Adipose tissue (tissue), 3 donors: ENCODE data around the gene LHFPL5. TPM values are rescaled to one million over a fixed set of nuclear protein-coding genes. Genes with fewer than 3 reads are reported as not detected.

Source experiments
- H3K27ac ChIP-seq: one replicate; pipeline ENCODE4 v1.5.1; 2013; ENCODE audit warnings: low read depth, low read length
- WGBS, 3 donors: extraction: QIAGEN DNeasy Blood & Tissue Kit; methylation state at CpG; one replicate each; pipeline ENCODE4 v1.1.7; 2013; 5-methylcytosine and 5-hydroxymethylcytosine counted together
- polyA plus RNA-seq, 3 donors: library from polyadenylated mRNA; stranded (reverse); fragments of 200-250 nt; gene quantifications; one replicate each; pipeline ENCODE4 v1.2.3, GENCODE V29; 2013
- donor health status: healthy with polysubstance abuse.
- donor health status: Bipolar disorder and iron deficiency.
- donor health status: healthy.

The LHFPL5 gene
- 1 to 10 TPM in 1 of 3 donors, not detected in 2; 1.1 TPM for polyA plus RNA-seq

- WGBS, 3 donors: 12 to 15% (median 14%) methylated on average over 28 to 40 of the region's 40 CpGs
- H3K27ac ChIP-seq: no peak within 1 kb of the TSS
Observed at GRCh38 chr6:35804996-35805736, at the start of gene LHFPL5. TSS of gene LHFPL5 (plus strand) at chr6:35805352. CDS start at chr6:35805671, 319 bp downstream.

GRCh38 chr6:35757456-35758123 is 47.6 kb upstream of the LHFPL5 start:
- 45 to 58% (median 48%) methylated on average over 10 of the region's 10 CpGs for WGBS, 3 donors

GRCh38 chr6:35759426-35759825 is 45.7 kb upstream of the LHFPL5 start:
- 75 to 86% (median 80%) methylated on average over 3 of the region's 3 CpGs for WGBS, 3 donors

More at GRCh38 chr6:35757456-35758123, 47.6 kb upstream of the LHFPL5 start:
- no peak overlapping the region for H3K27ac ChIP-seq

GRCh38 chr6:35765739-35766138 is 39.4 kb upstream of the LHFPL5 start:
- no peak overlapping the region for H3K27ac ChIP-seq
- WGBS, 3 donors: 51 to 91% (median 78%) methylated on average over 23 of the region's 23 CpGs

More at GRCh38 chr6:35759426-35759825, 45.7 kb upstream of the LHFPL5 start:
- H3K27ac ChIP-seq: no peak overlapping the region

- H3K27ac ChIP-seq: no peak overlapping the region
- 69 to 83% (median 77%) methylated on average over 4 of the region's 4 CpGs for WGBS, 3 donors
Observed at GRCh38 chr6:35769211-35769610, 35.9 kb upstream of the LHFPL5 start.

GRCh38 chr6:35771343-35771627 is 33.9 kb upstream of the LHFPL5 start:
- WGBS, 3 donors: 71 to 75% (median 75%) methylated on average over 5 of the region's 5 CpGs
- no peak overlapping the region for H3K27ac ChIP-seq

- WGBS, 3 donors: 80 to 90% (median 80%) methylated on average over 11 of the region's 11 CpGs
- no peak overlapping the region for H3K27ac ChIP-seq
Observed at GRCh38 chr6:35774116-35774794, 30.9 kb upstream of the LHFPL5 start.

GRCh38 chr6:35775031-35775430 is 30.1 kb upstream of the LHFPL5 start:
- WGBS, 3 donors: 82 to 85% (median 83%) methylated on average over 6 of the region's 6 CpGs

GRCh38 chr6:35776364-35777215 is 28.6 kb upstream of the LHFPL5 start, which contains the start of gene CLPSL2:
TSS of gene CLPSL2 (plus strand) at chr6:35776598. CDS start at chr6:35776619, 21 bp downstream.
- H3K27ac ChIP-seq: no peak within 1 kb of the TSS
- 3 to 6% (median 4%) methylated on average over 44 to 56 of the region's 56 CpGs for WGBS, 3 donors

More at GRCh38 chr6:35775031-35775430, 30.1 kb upstream of the LHFPL5 start:
- H3K27ac ChIP-seq: no peak overlapping the region

- 79 to 87% (median 85%) methylated on average over 10 of the region's 10 CpGs for WGBS, 3 donors
- H3K27ac ChIP-seq: no peak overlapping the region
Observed at GRCh38 chr6:35777356-35778102, 27.6 kb upstream of the LHFPL5 start.

GRCh38 chr6:35778437-35778836 is 26.7 kb upstream of the LHFPL5 start:
- 84 to 91% (median 87%) methylated on average over 2 of the region's 2 CpGs for WGBS, 3 donors
- no peak overlapping the region for H3K27ac ChIP-seq

GRCh38 chr6:35780719-35781118 is 24.4 kb upstream of the LHFPL5 start, which contains the start of gene CLPSL1:
TSS of gene CLPSL1 (plus strand) at chr6:35781019. CDS start at chr6:35781111, 92 bp downstream.
- H3K27ac ChIP-seq: no peak within 1 kb of the TSS
- WGBS, 3 donors: 81 to 90% (median 87%) methylated on average over 7 of the region's 7 CpGs

GRCh38 chr6:35781290-35781689 is 23.9 kb upstream of the LHFPL5 start:
- H3K27ac ChIP-seq: no peak overlapping the region
- 94 to 100% (median 95%) methylated on average over 2 of the region's 2 CpGs for WGBS, 3 donors

- no peak overlapping the region for H3K27ac ChIP-seq
Observed at GRCh38 chr6:35782424-35782823, 22.7 kb upstream of the LHFPL5 start.

GRCh38 chr6:35784200-35784599 is 21.0 kb upstream of the LHFPL5 start:
- H3K27ac ChIP-seq: no peak overlapping the region
- whole genome bisulfite sequencing, 3 donors: 39 to 79% (median 71%) methylated on average over 2 of the region's 2 CpGs

More at GRCh38 chr6:35782424-35782823, 22.7 kb upstream of the LHFPL5 start:
- 52 to 64% (median 63%) methylated on average over 3 of the region's 3 CpGs for WGBS, 3 donors

- WGBS, 3 donors: 63 to 71% (median 63%) methylated on average over 2 of the region's 2 CpGs
- no peak overlapping the region for H3K27ac ChIP-seq
Observed at GRCh38 chr6:35786272-35786671, 18.9 kb upstream of the LHFPL5 start.

GRCh38 chr6:35786810-35787209 is 18.3 kb upstream of the LHFPL5 start:
- H3K27ac ChIP-seq: no peak overlapping the region
- WGBS, 3 donors: 22 to 44% (median 39%) methylated on average over 25 of the region's 25 CpGs
